ENCODE measurements around the gene PASK.

PASK gene

GRCh38 chr2:241147336-241147735 is 1.9 kb downstream of the PASK start:
- no peak for DNase-seq (ENCODE audit: low read depth)

GRCh38 chr2:241146286-241146685 is 3.0 kb downstream of the PASK start:
- no peak for DNase-seq (ENCODE audit: low read depth)

GRCh38 chr2:241142593-241142992 is 6.7 kb downstream of the PASK start:
- DNase-seq (ENCODE audit: low read depth), result no peak

GRCh38 chr2:241142063-241142462 is 7.2 kb downstream of the PASK start:
- DNase-seq (ENCODE audit: low read depth), result no peak

- no peak for DNase-seq (ENCODE audit: low read depth)
These were observed 8.0 kb downstream of the PASK start for GRCh38 chr2:241141214-241141770.

GRCh38 chr2:241140445-241140840 is 8.8 kb downstream of the PASK start:
- DNase-seq (ENCODE audit: low read depth), result no peak

GRCh38 chr2:241139531-241140444 is 9.5 kb downstream of the PASK start:
- no peak for DNase-seq (ENCODE audit: low read depth)

GRCh38 chr2:241138471-241138870 is 10.8 kb downstream of the PASK start:
- DNase-seq (ENCODE audit: low read depth), result no peak

GRCh38 chr2:241137276-241138190 is 11.7 kb downstream of the PASK start:
- DNase-seq (ENCODE audit: low read depth), result no peak

GRCh38 chr2:241136661-241137260 is 12.5 kb downstream of the PASK start:
- no peak for DNase-seq (ENCODE audit: low read depth)

- no peak for DNase-seq (ENCODE audit: low read depth)
These were observed 13.1 kb downstream of the PASK start for GRCh38 chr2:241136191-241136590.

- DNase-seq (ENCODE audit: low read depth), result no peak
These were observed 13.5 kb downstream of the PASK start for GRCh38 chr2:241135737-241136136.

GRCh38 chr2:241134711-241135110 is 14.6 kb downstream of the PASK start:
- DNase-seq (ENCODE audit: low read depth), result no peak

GRCh38 chr2:241133436-241133820 is 15.8 kb downstream of the PASK start:
- DNase-seq (ENCODE audit: low read depth), result no peak

- DNase-seq (ENCODE audit: low read depth), result no peak
These were observed 16.5 kb downstream of the PASK start for GRCh38 chr2:241132538-241133435.

- DNase-seq (ENCODE audit: low read depth), result no peak
These were observed 17.7 kb downstream of the PASK start for GRCh38 chr2:241131531-241131930.

GRCh38 chr2:241130316-241130715 is 19.0 kb downstream of the PASK start:
- no peak for DNase-seq (ENCODE audit: low read depth)

- DNase-seq (ENCODE audit: low read depth), result no peak
These were observed 20.0 kb downstream of the PASK start for GRCh38 chr2:241129086-241129871.

GRCh38 chr2:241128266-241128665 is 21.0 kb downstream of the PASK start:
- no peak for DNase-seq (ENCODE audit: low read depth)

- DNase-seq (ENCODE audit: low read depth), result no peak
These were observed 22.5 kb downstream of the PASK start for GRCh38 chr2:241126771-241127202.
